GM21737 (cell line): ENCODE results near the gene CRABP1.

Experiments
- ATAC-seq: cut with Tn5 transposase; IDR thresholded peaks from one replicate; pipeline ENCODE4 v1.9.1; 2021; ENCODE audit warnings: mild to moderate bottlenecking, moderate library complexity; ENCODE audit not compliant: unreplicated experiment

CRABP1 gene

DNA sequence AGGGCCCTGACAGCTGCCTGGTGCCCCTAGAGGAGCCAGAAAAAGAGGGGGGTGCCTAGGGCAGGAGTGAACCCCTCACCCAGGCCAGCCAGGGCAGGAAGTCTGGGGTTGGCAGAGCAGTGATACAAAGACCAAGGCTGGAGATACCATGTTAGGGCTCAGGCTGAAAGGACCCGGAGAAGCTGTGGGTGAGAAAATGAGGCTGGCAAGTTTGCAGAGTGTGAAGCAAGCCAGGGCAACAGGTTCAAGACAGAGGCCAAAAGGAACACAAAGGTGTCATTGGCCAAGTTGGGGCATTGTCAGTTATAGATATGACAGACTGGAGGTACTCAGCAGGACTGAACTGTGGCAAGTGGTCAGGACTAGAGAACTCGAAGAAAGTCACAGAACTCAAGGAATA lies 57.2 kb downstream of the CRABP1 start:
- ATAC-seq: no peak
